HepG2 (cell line): ENCODE data around the gene ANAPC2. TPM values are rescaled to one million over a fixed set of nuclear protein-coding genes. Genes with fewer than 3 reads are reported as not detected.

Experiments
- ATAC-seq: fragments of 200-7000 bp; cut with Tn5 transposase; 3 replicates; pipeline ENCODE4 v1.9.1; 2020; ENCODE audit warnings: mild to moderate bottlenecking, moderate library complexity
- BruUV-seq: library from RNA; stranded (reverse); fragments of 400-500 nt; replicated peaks from 2 replicates; lab custom pipeline; 2021; lab: Mats Ljungman, UMichigan
- CTCF ChIA-PET: fragments of 300-600 bp; formaldehyde crosslinking; extraction: SDS; loops from one replicate; lab custom pipeline; 2021; ENCODE audit warnings: low total read pairs, inconsistent platforms, low intra/inter-chr PET ratio; lab: Yijun Ruan, JAX
- POLR2A ChIA-PET: fragments of 350-600 bp; sonication (Branson Sonifier 250); formaldehyde crosslinking; loops from one replicate; lab custom pipeline; 2020; ENCODE audit warnings: antibody characterized with exemption, inconsistent platforms; lab: Yijun Ruan, JAX
- DNase-seq: peaks from one replicate; pipeline ENCODE4 v3.0.0-alpha.2; 2015; ENCODE audit warnings: low spot score
- FAIRE-seq: peaks from 3 replicates; lab custom pipeline; 2011; peaks lifted over from hg19 to GRCh38; lab: Jason Lieb, UNC
- H2AFZ ChIP-seq: one replicate; pipeline ENCODE4 v1.6.1; 2011; ENCODE audit warnings: low read length, inconsistent platforms
- H3K27ac ChIP-seq: fragments of 300-600 bp; 3 replicates; pipeline ENCODE4 v1.8.0; 2011; ENCODE audit warnings: mixed run types, mild to moderate bottlenecking, mixed read lengths, low read length, inconsistent platforms; ENCODE audit not compliant: insufficient read depth; ENCODE audit errors: extremely low read length
- H3K27me3 ChIP-seq, 2 experiments: fragments of 200-600 bp in 1 of 2; 2 replicates in 1 of 2; 3 replicates in 1 of 2; pipeline versions ENCODE4 v1.6.0 to v1.8.0; 2011; ENCODE audit warnings: low read length in 2 of 2, mild to moderate bottlenecking in 2 of 2, moderate library complexity in 2 of 2, inconsistent platforms in 1 of 2; ENCODE audit not compliant: insufficient read depth in 2 of 2, control insufficient read depth in 1 of 2
- H3K36me3 ChIP-seq, 2 experiments: fragments of 200-600 bp in 1 of 2; replicated peaks in 1 of 2; 2 replicates in 1 of 2; 3 replicates in 1 of 2; pipeline versions ENCODE4 v1.5.1 to v1.8.0; 2011; ENCODE audit warnings: low read length in 2 of 2, inconsistent platforms in 1 of 2; ENCODE audit not compliant: insufficient read depth in 2 of 2, control insufficient read depth in 1 of 2
- H3K4me1 ChIP-seq: 2 replicates; pipeline ENCODE4 v1.5.1; 2012; ENCODE audit warnings: low read length, inconsistent platforms; ENCODE audit not compliant: insufficient read depth
- H3K4me2 ChIP-seq: 2 replicates; pipeline ENCODE4 v1.6.0; 2011; ENCODE audit warnings: low read depth, low read length, inconsistent platforms
- H3K4me3 ChIP-seq, 3 experiments: fragments of 200-600 bp in 1 of 3; sonication (generic), shearing (Covaris generic) in 1 of 3; replicated peaks in 1 of 3; 2 replicates each; pipeline ENCODE4 v1.5.1; 2011 to 2016; ENCODE audit warnings: low read length in 3 of 3, inconsistent platforms in 2 of 3, low read depth in 2 of 3, mild to moderate bottlenecking in 2 of 3, control low read depth in 1 of 3, mixed read lengths in 1 of 3; ENCODE audit not compliant: insufficient read depth in 1 of 3
- H3K79me2 ChIP-seq: one replicate; pipeline ENCODE4 v1.6.1; 2011; ENCODE audit warnings: low read length, inconsistent platforms; ENCODE audit not compliant: insufficient read depth
- H3K9ac ChIP-seq: 2 replicates; pipeline ENCODE4 v1.6.0; 2011; ENCODE audit warnings: mild to moderate bottlenecking, low read depth, low read length, inconsistent platforms; ENCODE audit not compliant: insufficient read depth
- H3K9me3 ChIP-seq: 2 replicates; pipeline ENCODE4 v1.5.1; 2012; ENCODE audit warnings: mild to moderate bottlenecking, low read length
- H4K20me1 ChIP-seq: 2 replicates; pipeline ENCODE4 v1.6.0; 2011; ENCODE audit warnings: inconsistent platforms, mild to moderate bottlenecking, low read length, moderate library complexity; ENCODE audit not compliant: insufficient read depth
- ARID2 ChIP-seq: sonication (generic); formaldehyde crosslinking; IDR thresholded peaks from 2 replicates; pipeline ENCODE4 v1.8.1; 2022; ENCODE audit warnings: mild to moderate bottlenecking, missing genetic modification reagents, borderline replicate concordance
- CSRNP1 ChIP-seq: sonication (generic); formaldehyde crosslinking; IDR thresholded peaks from 2 replicates; pipeline ENCODE4 v1.8.1; 2023; ENCODE audit warnings: mild to moderate bottlenecking, missing genetic modification reagents
- GATAD2A ChIP-seq: IDR thresholded peaks from 2 replicates; pipeline ENCODE4 v1.6.1; 2016
- HDAC2 ChIP-seq: sonication (generic); formaldehyde crosslinking; IDR thresholded peaks from 2 replicates; pipeline ENCODE4 v1.4.0; 2020; ENCODE audit warnings: missing genetic modification reagents
- KAT7 ChIP-seq: IDR thresholded peaks from 2 replicates; pipeline ENCODE4 v1.6.1; 2018; ENCODE audit warnings: borderline replicate concordance, missing compliant biosample characterization
- KDM2A ChIP-seq: sonication (generic); formaldehyde crosslinking; IDR thresholded peaks from 2 replicates; pipeline ENCODE4 v1.4.0; 2020; ENCODE audit warnings: low read depth, missing genetic modification reagents, borderline replicate concordance
- MXI1 ChIP-seq: IDR thresholded peaks from 3 replicates; pipeline ENCODE4 v1.6.1; 2012; ENCODE audit warnings: low read depth, low read length, inconsistent platforms, borderline replicate concordance
- TOPORS ChIP-seq: sonication (generic); formaldehyde crosslinking; IDR thresholded peaks from 2 replicates; pipeline ENCODE4 v1.8.0; 2023; ENCODE audit warnings: mild to moderate bottlenecking, missing genetic modification reagents
- ZNF333 ChIP-seq: sonication (generic); formaldehyde crosslinking; IDR thresholded peaks from 2 replicates; pipeline ENCODE4 v1.4.0; 2020; ENCODE audit warnings: mild to moderate bottlenecking, missing genetic modification reagents, borderline replicate concordance
- ZNF460 ChIP-seq: sonication (generic); formaldehyde crosslinking; IDR thresholded peaks from 2 replicates; pipeline ENCODE4 v1.5.1; 2020; ENCODE audit warnings: missing genetic modification reagents, mild to moderate bottlenecking, borderline replicate concordance
- ZNF552 ChIP-seq: sonication (generic); formaldehyde crosslinking; IDR thresholded peaks from 2 replicates; pipeline ENCODE4 v1.9.0; 2022; ENCODE audit warnings: missing genetic modification reagents, mild to moderate bottlenecking, borderline replicate concordance
- ZNF768 ChIP-seq: sonication (generic); formaldehyde crosslinking; IDR thresholded peaks from 2 replicates; pipeline ENCODE4 v1.4.0; 2020; ENCODE audit warnings: missing genetic modification reagents
- WGBS: methylation state at CpG from one replicate; pipeline ENCODE4 v1.1.6; 2017; ENCODE audit warnings: low lambda C conversion rate; 5-methylcytosine and 5-hydroxymethylcytosine counted together
- in situ Hi-C: cut with HindIII; loops from 2 replicates; pipeline ENCODE4 v1.10.0; 2017; ENCODE audit warnings: low pct_unique_long_range_greater_than_20kb; ENCODE audit not compliant: extremely low pct_ligation_motif_present
- intact Hi-C: fragments of 100-400 bp; cut with micrococcal nuclease; formaldehyde crosslinking; loops from one replicate; pipeline ENCODE4 v1.10.0; 2022; ENCODE audit not compliant: unreplicated experiment
- polyA plus RNA-seq, 8 experiments: library from polyadenylated mRNA; depleted of rRNA in 3 of 8; stranded (reverse) in 7 of 8; unstranded in 1 of 8; fragments of >200 nt; fragmentation: Illumina TruSeq in 4 of 8; extraction: Trizol in 4 of 8; gene quantifications; 2 replicates each; pipeline versions ENCODE4 v1.2.1 to v1.2.3, GENCODE V29; 2011 to 2016; ENCODE audit warnings: low read depth in 4 of 8, missing spikeins in 1 of 8, mixed read lengths in 1 of 8; ENCODE audit not compliant: insufficient read depth in 1 of 8
- total RNA-seq, 5 experiments: library from RNA; depleted of rRNA; stranded (reverse); fragments of >200 nt; fragmentation: Illumina TruSeq; extraction: Trizol; gene quantifications; 2 replicates each; pipeline ENCODE4 v1.2.3, GENCODE V29; 2016; ENCODE audit warnings: low read depth in 1 of 5
- TF ChIP-seq, protein P1 (sequence below): sonication (generic); formaldehyde crosslinking; IDR thresholded peaks from 2 replicates; pipeline ENCODE4 v1.5.1; 2020; ENCODE audit warnings: missing genetic modification reagents, mild to moderate bottlenecking, borderline replicate concordance
- TF ChIP-seq, protein P2 (sequence below): IDR thresholded peaks from 2 replicates; pipeline ENCODE4 v1.6.1; 2018; ENCODE audit warnings: missing genetic modification reagents, mild to moderate bottlenecking, missing compliant biosample characterization
- TF ChIP-seq, protein P3 (sequence below): sonication (generic); formaldehyde crosslinking; IDR thresholded peaks from 2 replicates; pipeline ENCODE4 v1.4.0; 2020; ENCODE audit warnings: missing genetic modification reagents, borderline replicate concordance

ANAPC2 gene
- total and polyA plus RNA-seq, 2 of the 13 experiments (the other 11 are each of a cell fraction or from before 2014, with no cell fraction given) = 12.3 to 15.4 TPM

DNA sequence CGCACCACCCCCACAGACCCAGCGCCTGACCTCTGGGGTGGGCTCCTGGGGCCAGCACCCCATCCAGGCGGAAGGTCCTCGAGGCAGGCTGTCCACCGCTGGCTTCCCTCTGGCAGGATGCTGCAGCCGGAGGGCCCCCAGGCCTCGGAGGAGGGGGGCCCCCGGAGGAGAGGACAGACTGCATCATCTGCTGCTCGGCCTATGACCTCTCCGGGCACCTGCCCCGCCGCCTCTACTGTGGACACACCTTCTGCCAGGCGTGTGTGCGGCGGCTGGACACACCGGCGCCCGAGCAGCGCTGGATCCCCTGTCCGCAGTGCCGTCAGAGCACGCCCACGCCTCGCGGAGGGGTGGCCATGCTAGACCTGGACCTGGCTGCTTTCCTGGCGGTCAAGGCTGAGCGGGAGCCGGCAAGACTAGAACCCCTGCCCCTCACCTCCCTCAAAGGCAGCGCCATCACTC lies 40.2 kb upstream of the ANAPC2 start:
- DNase-seq (no peak), FAIRE-seq (no peak), ATAC-seq (peak; percentile 5)
- intact Hi-C loops (no loop called here), in situ Hi-C loops (loop anchor here (5.0 kb wide), 2 partner anchors 41 to 116 kb away; partner anchors contain the start of genes ANAPC2, DPP7 and SSNA1)
- no peaks in the 10 kb centered on the region for H4K20me1 ChIP-seq
- H3K9ac ChIP-seq = 0 out of 2 replicates have a peak overlapping the region, but pooled peaks have one; percentile 65
- no peaks in the 10 kb centered on the region for H3K79me2 ChIP-seq
- H3K4me2 ChIP-seq = peak overlapping the region; percentile 96
- H3K4me1 ChIP-seq = peaks cover 77% of the 10 kb centered on the region
- H3K9me3 ChIP-seq = no peaks in the 10 kb centered on the region
- ChIA-PET POLR2A (interaction anchor here (1.5 to 13.4 kb wide), 4 partner anchors 12 to 110 kb away, joined by 4 to 225 read pairs (median 12); partner anchors contain the start of genes ANAPC2, NDOR1, SSNA1 and TMEM203), CTCF (interaction anchor here (1.1 to 1.5 kb wide), 2 partner anchors 52 to 65 kb away, joined by 3 to 8 read pairs; no protein-coding TSS in a partner anchor)
- no peak overlapping the region for H2AFZ ChIP-seq
- peak overlapping the region; percentile 53 to 72 (median 62); a peak in 5 of 6 replicates for H3K4me3 ChIP-seq
- H3K27me3 ChIP-seq = no peaks in the 10 kb centered on the region
- H3K27ac ChIP-seq = no peak overlapping the region
- 9% methylated on average over 13 of the region's 29 CpGs for WGBS
- BruUV-seq = no TSS peak
- H3K36me3 ChIP-seq = no peaks in the 10 kb centered on the region
- TF ChIP-seq, protein P1, sequence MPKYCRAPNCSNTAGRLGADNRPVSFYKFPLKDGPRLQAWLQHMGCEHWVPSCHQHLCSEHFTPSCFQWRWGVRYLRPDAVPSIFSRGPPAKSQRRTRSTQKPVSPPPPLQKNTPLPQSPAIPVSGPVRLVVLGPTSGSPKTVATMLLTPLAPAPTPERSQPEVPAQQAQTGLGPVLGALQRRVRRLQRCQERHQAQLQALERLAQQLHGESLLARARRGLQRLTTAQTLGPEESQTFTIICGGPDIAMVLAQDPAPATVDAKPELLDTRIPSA (CRISPR knock-in tag) = 0 out of 2 replicates have a peak, but pooled peaks have one; percentile 77
- TF ChIP-seq GATAD2A (CRISPR knock-in tag) (0 out of 2 replicates have a peak, but pooled peaks have one; percentile 16), ZNF552 (no peak), HDAC2 (CRISPR knock-in tag) (peak; percentile 28; the same call in 1 of the 2 replicates), ARID2 (0 out of 2 replicates have a peak, but pooled peaks have one; percentile 67), KDM2A (CRISPR knock-in tag) (peak; percentile 77), ZNF768 (CRISPR knock-in tag) (peak; percentile 6; the same call in 1 of the 2 replicates), MXI1 (peak; percentile 27; the same call in 1 of the 3 replicates), ZNF460 (CRISPR knock-in tag) (no peak), CSRNP1 (CRISPR knock-in tag) (peak; percentile 25; the same call in 1 of the 2 replicates), TOPORS (CRISPR knock-in tag) (0 out of 2 replicates have a peak, but pooled peaks have one; percentile 17), ZNF333 (CRISPR knock-in tag) (peak; percentile 15; the same call in 1 of the 2 replicates), KAT7 (CRISPR knock-in tag) (no peak)
- TF ChIP-seq, protein P2, sequence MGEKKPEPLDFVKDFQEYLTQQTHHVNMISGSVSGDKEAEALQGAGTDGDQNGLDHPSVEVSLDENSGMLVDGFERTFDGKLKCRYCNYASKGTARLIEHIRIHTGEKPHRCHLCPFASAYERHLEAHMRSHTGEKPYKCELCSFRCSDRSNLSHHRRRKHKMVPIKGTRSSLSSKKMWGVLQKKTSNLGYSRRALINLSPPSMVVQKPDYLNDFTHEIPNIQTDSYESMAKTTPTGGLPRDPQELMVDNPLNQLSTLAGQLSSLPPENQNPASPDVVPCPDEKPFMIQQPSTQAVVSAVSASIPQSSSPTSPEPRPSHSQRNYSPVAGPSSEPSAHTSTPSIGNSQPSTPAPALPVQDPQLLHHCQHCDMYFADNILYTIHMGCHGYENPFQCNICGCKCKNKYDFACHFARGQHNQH = 0 out of 2 replicates have a peak, but pooled peaks have one; percentile 38
- TF ChIP-seq, protein P3, sequence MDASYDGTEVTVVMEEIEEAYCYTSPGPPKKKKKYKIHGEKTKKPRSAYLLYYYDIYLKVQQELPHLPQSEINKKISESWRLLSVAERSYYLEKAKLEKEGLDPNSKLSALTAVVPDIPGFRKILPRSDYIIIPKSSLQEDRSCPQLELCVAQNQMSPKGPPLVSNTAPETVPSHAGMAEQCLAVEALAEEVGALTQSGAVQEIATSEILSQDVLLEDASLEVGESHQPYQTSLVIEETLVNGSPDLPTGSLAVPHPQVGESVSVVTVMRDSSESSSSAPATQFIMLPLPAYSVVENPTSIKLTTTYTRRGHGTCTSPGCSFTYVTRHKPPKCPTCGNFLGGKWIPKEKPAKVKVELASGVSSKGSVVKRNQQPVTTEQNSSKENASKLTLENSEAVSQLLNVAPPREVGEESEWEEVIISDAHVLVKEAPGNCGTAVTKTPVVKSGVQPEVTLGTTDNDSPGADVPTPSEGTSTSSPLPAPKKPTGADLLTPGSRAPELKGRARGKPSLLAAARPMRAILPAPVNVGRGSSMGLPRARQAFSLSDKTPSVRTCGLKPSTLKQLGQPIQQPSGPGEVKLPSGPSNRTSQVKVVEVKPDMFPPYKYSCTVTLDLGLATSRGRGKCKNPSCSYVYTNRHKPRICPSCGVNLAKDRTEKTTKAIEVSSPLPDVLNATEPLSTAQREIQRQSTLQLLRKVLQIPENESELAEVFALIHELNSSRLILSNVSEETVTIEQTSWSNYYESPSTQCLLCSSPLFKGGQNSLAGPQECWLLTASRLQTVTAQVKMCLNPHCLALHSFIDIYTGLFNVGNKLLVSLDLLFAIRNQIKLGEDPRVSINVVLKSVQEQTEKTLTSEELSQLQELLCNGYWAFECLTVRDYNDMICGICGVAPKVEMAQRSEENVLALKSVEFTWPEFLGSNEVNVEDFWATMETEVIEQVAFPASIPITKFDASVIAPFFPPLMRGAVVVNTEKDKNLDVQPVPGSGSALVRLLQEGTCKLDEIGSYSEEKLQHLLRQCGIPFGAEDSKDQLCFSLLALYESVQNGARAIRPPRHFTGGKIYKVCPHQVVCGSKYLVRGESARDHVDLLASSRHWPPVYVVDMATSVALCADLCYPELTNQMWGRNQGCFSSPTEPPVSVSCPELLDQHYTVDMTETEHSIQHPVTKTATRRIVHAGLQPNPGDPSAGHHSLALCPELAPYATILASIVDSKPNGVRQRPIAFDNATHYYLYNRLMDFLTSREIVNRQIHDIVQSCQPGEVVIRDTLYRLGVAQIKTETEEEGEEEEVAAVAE (CRISPR knock-in tag) = no peak
